Measurements from ENCODE around the gene TFF3. TPM values are rescaled to one million over a fixed set of nuclear protein-coding genes. Genes with fewer than 3 reads are reported as not detected.

TFF3 gene
- total RNA-seq, 2 experiments from 2014 or later: not detected

DNA sequence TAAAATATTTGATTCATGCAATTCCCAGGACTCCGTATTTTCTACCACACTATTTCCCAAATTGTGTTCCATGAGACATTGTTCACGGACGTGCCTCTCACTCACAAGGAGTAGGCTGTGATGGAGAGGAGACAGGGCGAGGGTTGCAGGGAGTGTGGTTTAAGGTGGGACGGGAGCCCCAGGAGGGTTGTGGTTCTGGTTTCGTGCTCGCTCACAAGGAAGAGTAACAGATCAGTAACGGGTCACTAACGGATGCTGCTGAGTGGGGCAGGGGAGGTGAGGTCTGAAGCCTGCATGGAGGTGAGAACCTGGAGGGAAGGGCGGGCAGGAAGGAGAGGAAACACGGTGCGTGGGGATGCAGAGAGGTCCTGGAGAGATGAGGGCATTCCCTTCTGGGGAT lies 28.8 kb downstream of the TFF3 start:
- no peak for DNase-seq
- H3K27ac Mint-ChIP-seq: no peak overlapping the region
- H3K36me3 Mint-ChIP-seq (ENCODE audit: low read depth): peaks cover 94% of the 10 kb centered on the region
- H3K4me3 Mint-ChIP-seq: no peak overlapping the region
- Histone ChIP-seq H3K9me3 (ENCODE audit: control insufficient read depth in 1 of 2, insufficient read depth in 1 of 2, low read length in 2 of 2) (no peaks in the 10 kb centered on the region), H3K4me1 (ENCODE audit: insufficient read depth, low read length) (no peaks in the 10 kb centered on the region), H3K4me3 (ENCODE audit: low read length) (no peak overlapping the region), H3K27me3 (ENCODE audit: control insufficient read depth in 1 of 2, insufficient read depth in 2 of 2, low read length in 2 of 2) (no peaks in the 10 kb centered on the region), H3K27ac (ENCODE audit: low read depth in 1 of 2, low read length in 2 of 2) (no peak overlapping the region), H3K36me3 (ENCODE audit: insufficient read depth, low read length) (peaks cover 72% of the 10 kb centered on the region)
- no peak for ATAC-seq (ENCODE audit: poor library complexity)
- no peaks in the 10 kb centered on the region for H3K27me3 Mint-ChIP-seq
- TF ChIP-seq, protein P1, sequence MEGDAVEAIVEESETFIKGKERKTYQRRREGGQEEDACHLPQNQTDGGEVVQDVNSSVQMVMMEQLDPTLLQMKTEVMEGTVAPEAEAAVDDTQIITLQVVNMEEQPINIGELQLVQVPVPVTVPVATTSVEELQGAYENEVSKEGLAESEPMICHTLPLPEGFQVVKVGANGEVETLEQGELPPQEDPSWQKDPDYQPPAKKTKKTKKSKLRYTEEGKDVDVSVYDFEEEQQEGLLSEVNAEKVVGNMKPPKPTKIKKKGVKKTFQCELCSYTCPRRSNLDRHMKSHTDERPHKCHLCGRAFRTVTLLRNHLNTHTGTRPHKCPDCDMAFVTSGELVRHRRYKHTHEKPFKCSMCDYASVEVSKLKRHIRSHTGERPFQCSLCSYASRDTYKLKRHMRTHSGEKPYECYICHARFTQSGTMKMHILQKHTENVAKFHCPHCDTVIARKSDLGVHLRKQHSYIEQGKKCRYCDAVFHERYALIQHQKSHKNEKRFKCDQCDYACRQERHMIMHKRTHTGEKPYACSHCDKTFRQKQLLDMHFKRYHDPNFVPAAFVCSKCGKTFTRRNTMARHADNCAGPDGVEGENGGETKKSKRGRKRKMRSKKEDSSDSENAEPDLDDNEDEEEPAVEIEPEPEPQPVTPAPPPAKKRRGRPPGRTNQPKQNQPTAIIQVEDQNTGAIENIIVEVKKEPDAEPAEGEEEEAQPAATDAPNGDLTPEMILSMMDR (IDR thresholded peaks at IDR 0.05): no peak
- no peaks in the 10 kb centered on the region for H3K4me1 Mint-ChIP-seq (ENCODE audit: low read depth)
- no peaks in the 10 kb centered on the region for H3K9me3 Mint-ChIP-seq
- intact Hi-C loops (cut with DNase I, micrococcal nuclease): no loop called here
- ChIA-PET POLR2A (no interaction called here), CTCF (no interaction called here)

DNA sequence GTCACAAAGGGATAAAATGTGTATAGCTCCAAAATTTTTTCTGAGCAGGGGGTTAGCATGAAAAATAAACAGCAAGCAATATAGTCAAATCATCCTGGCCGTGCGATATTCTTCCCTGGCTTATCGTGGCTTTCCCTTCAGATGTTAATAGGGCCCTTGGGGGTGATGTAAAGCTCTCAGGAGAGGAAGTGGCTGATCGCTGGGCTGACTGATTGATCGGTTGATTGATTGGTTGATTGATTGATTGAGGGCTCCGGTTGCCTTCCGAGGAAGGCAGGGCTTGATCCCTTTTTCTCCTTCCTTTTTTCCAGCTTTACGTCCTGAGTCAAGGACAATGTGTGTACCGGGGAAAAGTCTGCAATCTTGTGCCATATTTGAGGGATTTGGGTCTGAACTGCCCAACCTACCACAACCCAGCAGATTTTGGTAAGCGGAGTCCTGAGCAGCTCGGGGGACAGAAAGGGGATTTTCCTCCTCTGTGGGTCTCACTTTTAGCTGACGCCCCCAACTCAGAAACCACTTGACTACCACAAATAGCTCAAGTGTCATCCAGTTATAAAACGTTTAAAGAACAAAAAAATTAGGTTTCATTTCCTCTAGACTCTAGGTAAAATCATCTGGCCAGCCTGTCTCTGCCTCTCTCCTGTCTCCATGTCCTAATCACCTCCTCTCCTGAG lies 29.5 kb downstream of the TFF3 start:
- H3K9me3 Mint-ChIP-seq: no peaks in the 10 kb centered on the region
- TF ChIP-seq, protein P1 (IDR thresholded peaks at IDR 0.05): no peak
- peaks cover 87% of the 10 kb centered on the region for H3K36me3 Mint-ChIP-seq (ENCODE audit: low read depth)
- no peak overlapping the region for H3K27ac Mint-ChIP-seq
- Histone ChIP-seq H3K4me3 (ENCODE audit: low read length) (no peak overlapping the region), H3K27me3 (ENCODE audit: control insufficient read depth in 1 of 2, insufficient read depth in 2 of 2, low read length in 2 of 2) (no peaks in the 10 kb centered on the region), H3K36me3 (ENCODE audit: insufficient read depth, low read length) (peaks cover 68% of the 10 kb centered on the region), H3K9me3 (ENCODE audit: control insufficient read depth in 1 of 2, insufficient read depth in 1 of 2, low read length in 2 of 2) (no peaks in the 10 kb centered on the region), H3K4me1 (ENCODE audit: insufficient read depth, low read length) (no peaks in the 10 kb centered on the region), H3K27ac (ENCODE audit: low read depth in 1 of 2, low read length in 2 of 2) (no peak overlapping the region)
- no peak for ATAC-seq (ENCODE audit: poor library complexity)
- no peak overlapping the region for H3K4me3 Mint-ChIP-seq
- ChIA-PET POLR2A (no interaction called here), CTCF (no interaction called here)
- no peaks in the 10 kb centered on the region for H3K4me1 Mint-ChIP-seq (ENCODE audit: low read depth)
- H3K27me3 Mint-ChIP-seq: no peaks in the 10 kb centered on the region
- no peak for DNase-seq
- intact Hi-C loops (cut with DNase I, micrococcal nuclease): no loop called here

DNA sequence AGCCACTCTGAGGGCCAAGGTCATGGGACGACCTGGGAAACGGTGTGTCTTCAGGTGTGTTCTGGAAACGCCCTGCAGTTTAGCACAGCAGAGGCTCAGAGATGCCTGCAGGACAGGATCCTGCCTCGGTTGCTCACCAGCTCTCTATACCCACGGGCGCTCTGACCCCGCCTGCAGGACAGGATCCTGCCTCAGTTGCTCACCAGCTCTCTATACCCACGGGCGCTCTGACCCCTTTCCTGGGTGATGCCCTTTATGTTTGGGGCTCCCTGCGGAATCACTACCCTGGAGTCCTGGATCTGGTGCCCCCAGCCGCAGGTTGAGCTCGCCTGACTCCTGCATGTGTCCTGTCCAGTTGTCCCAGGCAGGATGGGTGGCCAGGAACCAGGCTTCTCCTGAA lies 32.5 kb downstream of the TFF3 start:
- Histone ChIP-seq H3K27ac (ENCODE audit: low read depth in 1 of 2, low read length in 2 of 2) (no peak overlapping the region), H3K4me3 (ENCODE audit: low read length) (no peak overlapping the region), H3K4me1 (ENCODE audit: insufficient read depth, low read length) (no peaks in the 10 kb centered on the region), H3K9me3 (ENCODE audit: control insufficient read depth in 1 of 2, insufficient read depth in 1 of 2, low read length in 2 of 2) (no peaks in the 10 kb centered on the region), H3K36me3 (ENCODE audit: insufficient read depth, low read length) (peaks cover 65% of the 10 kb centered on the region), H3K27me3 (ENCODE audit: control insufficient read depth in 1 of 2, insufficient read depth in 2 of 2, low read length in 2 of 2) (no peaks in the 10 kb centered on the region)
- H3K4me1 Mint-ChIP-seq (ENCODE audit: low read depth): no peaks in the 10 kb centered on the region
- no peak overlapping the region for H3K4me3 Mint-ChIP-seq
- peaks cover 84% of the 10 kb centered on the region for H3K36me3 Mint-ChIP-seq (ENCODE audit: low read depth)
- POLR2A ChIA-PET: no interaction called here
- CTCF ChIA-PET: no interaction called here
- H3K27ac Mint-ChIP-seq: no peak overlapping the region
- DNase-seq: no peak
- H3K9me3 Mint-ChIP-seq: no peaks in the 10 kb centered on the region
- no peak for ATAC-seq (ENCODE audit: poor library complexity)
- H3K27me3 Mint-ChIP-seq: no peaks in the 10 kb centered on the region
- intact Hi-C loops (cut with DNase I, micrococcal nuclease): no loop called here
- TF ChIP-seq, protein P1 (IDR thresholded peaks at IDR 0.05): no peak
